ENCODE measurements around the gene LIPT2.

LIPT2 gene

GRCh38 chr11:74468521-74468920, 25.0 kb downstream of the LIPT2 start:
- H3K27me3 ChIP-seq (ENCODE audit: insufficient read depth, low read depth, severe bottlenecking), result no peaks in the 10 kb centered on the region

GRCh38 chr11:74468058-74468457, 25.5 kb downstream of the LIPT2 start:
- TF ChIP-seq, protein P1, sequence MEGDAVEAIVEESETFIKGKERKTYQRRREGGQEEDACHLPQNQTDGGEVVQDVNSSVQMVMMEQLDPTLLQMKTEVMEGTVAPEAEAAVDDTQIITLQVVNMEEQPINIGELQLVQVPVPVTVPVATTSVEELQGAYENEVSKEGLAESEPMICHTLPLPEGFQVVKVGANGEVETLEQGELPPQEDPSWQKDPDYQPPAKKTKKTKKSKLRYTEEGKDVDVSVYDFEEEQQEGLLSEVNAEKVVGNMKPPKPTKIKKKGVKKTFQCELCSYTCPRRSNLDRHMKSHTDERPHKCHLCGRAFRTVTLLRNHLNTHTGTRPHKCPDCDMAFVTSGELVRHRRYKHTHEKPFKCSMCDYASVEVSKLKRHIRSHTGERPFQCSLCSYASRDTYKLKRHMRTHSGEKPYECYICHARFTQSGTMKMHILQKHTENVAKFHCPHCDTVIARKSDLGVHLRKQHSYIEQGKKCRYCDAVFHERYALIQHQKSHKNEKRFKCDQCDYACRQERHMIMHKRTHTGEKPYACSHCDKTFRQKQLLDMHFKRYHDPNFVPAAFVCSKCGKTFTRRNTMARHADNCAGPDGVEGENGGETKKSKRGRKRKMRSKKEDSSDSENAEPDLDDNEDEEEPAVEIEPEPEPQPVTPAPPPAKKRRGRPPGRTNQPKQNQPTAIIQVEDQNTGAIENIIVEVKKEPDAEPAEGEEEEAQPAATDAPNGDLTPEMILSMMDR (IDR thresholded peaks at IDR 0.05; ENCODE audit: low read depth, low read length), result no peak
- Histone ChIP-seq H3K27me3 (ENCODE audit: insufficient read depth, low read depth, severe bottlenecking) (no peaks in the 10 kb centered on the region), H3K27ac (no peak overlapping the region), H3K36me3 (no peaks in the 10 kb centered on the region), H3K4me3 (ENCODE audit: low read depth, low read length) (no peak overlapping the region), H3K9me3 (ENCODE audit: severe bottlenecking) (no peaks in the 10 kb centered on the region)
- DNase-seq, result no peak

More at GRCh38 chr11:74468521-74468920, 25.0 kb downstream of the LIPT2 start:
- TF ChIP-seq, protein P1 (IDR thresholded peaks at IDR 0.05; ENCODE audit: low read depth, low read length), result no peak
- Histone ChIP-seq H3K9me3 (ENCODE audit: severe bottlenecking) (no peaks in the 10 kb centered on the region), H3K4me3 (ENCODE audit: low read depth, low read length) (no peak overlapping the region), H3K27ac (no peak overlapping the region), H3K36me3 (no peaks in the 10 kb centered on the region)
- DNase-seq, result no peak

DNA sequence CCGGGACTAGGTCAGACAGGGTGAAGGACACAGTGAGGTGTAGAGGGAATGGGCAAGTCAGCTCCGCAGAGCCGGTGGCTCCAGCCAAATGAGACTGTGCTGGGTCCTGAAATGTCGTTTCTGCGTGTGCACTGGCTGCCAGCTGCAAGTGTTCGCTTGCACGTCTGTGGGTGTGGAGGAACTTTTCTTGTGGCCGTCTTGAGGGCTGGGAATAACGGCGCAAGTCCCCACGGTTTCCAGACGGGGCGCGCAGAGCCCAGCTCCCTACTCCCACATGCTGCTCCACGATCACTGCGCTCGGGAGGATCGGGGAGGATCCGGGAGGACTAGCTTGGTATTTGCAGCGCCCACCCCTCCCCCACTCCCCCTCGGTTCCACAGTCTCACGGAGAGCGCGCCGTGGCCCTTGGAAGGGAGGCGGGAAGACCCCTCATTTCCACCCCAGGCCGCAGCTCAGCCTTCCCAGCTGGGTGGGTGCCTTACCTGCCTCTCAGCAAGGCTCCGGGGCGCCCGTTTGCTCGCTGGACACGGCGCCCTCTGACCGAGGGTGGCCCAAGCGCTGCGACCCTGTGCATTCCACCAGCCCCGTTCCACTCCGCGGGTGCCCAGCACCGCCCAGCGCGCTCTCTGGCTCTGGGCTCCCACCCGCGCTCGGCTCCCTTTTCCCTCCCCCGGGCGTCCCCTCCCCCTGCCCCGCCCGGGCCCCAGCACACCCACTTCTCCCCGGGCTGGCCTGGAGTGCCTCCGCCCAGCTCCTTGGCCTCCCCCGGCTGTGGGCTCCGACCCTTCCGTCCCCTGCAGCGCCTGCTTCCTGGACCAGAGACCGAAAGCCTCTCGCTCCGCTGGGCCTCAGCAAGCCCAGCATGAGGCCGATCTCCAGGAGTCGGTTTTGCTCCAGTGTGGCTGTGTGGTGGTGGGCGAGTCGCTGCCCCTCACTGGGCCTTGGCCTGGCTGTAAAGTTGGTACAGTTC, 26.3 kb downstream of the LIPT2 start, which contains the start of gene KCNE3:
KCNE3 (minus strand) TSS at position 634 of the 970 bp plus-strand sequence. CDS start 9,986 bp downstream, outside the sequence.
- Histone ChIP-seq H3K36me3 (no peaks in the 10 kb centered on the region), H3K27me3 (ENCODE audit: insufficient read depth, low read depth, severe bottlenecking) (no peaks in the 10 kb centered on the region), H3K27ac (no peak within 1 kb of the TSS), H3K9me3 (ENCODE audit: severe bottlenecking) (no peaks in the 10 kb centered on the region), H3K4me3 (ENCODE audit: low read depth, low read length) (no peak within 1 kb of the TSS)
- no peak for DNase-seq
- TF ChIP-seq, protein P1 (IDR thresholded peaks at IDR 0.05; ENCODE audit: low read depth, low read length), result no peak

GRCh38 chr11:74465291-74465708, 28.2 kb downstream of the LIPT2 start:
- Histone ChIP-seq H3K9me3 (ENCODE audit: severe bottlenecking) (no peaks in the 10 kb centered on the region), H3K4me3 (ENCODE audit: low read depth, low read length) (no peak overlapping the region), H3K27me3 (ENCODE audit: insufficient read depth, low read depth, severe bottlenecking) (no peaks in the 10 kb centered on the region), H3K27ac (no peak overlapping the region), H3K36me3 (no peaks in the 10 kb centered on the region)
- TF ChIP-seq, protein P1 (IDR thresholded peaks at IDR 0.05; ENCODE audit: low read depth, low read length), result no peak
- no peak for DNase-seq

- Histone ChIP-seq H3K27ac (no peak overlapping the region), H3K9me3 (ENCODE audit: severe bottlenecking) (no peaks in the 10 kb centered on the region), H3K36me3 (no peaks in the 10 kb centered on the region), H3K27me3 (ENCODE audit: insufficient read depth, low read depth, severe bottlenecking) (no peaks in the 10 kb centered on the region), H3K4me3 (ENCODE audit: low read depth, low read length) (no peak overlapping the region)
- no peak for DNase-seq
- TF ChIP-seq, protein P1 (IDR thresholded peaks at IDR 0.05; ENCODE audit: low read depth, low read length), result no peak
Measured at GRCh38 chr11:74464746-74465145, 28.8 kb downstream of the LIPT2 start.
